ENCODE results near the gene ELOVL1. TPM values are rescaled to one million over a fixed set of nuclear protein-coding genes. Genes with fewer than 3 reads are reported as not detected.

Gene ELOVL1
- 28.4 and 100 TPM in 2 replicates for total RNA-seq

DNA sequence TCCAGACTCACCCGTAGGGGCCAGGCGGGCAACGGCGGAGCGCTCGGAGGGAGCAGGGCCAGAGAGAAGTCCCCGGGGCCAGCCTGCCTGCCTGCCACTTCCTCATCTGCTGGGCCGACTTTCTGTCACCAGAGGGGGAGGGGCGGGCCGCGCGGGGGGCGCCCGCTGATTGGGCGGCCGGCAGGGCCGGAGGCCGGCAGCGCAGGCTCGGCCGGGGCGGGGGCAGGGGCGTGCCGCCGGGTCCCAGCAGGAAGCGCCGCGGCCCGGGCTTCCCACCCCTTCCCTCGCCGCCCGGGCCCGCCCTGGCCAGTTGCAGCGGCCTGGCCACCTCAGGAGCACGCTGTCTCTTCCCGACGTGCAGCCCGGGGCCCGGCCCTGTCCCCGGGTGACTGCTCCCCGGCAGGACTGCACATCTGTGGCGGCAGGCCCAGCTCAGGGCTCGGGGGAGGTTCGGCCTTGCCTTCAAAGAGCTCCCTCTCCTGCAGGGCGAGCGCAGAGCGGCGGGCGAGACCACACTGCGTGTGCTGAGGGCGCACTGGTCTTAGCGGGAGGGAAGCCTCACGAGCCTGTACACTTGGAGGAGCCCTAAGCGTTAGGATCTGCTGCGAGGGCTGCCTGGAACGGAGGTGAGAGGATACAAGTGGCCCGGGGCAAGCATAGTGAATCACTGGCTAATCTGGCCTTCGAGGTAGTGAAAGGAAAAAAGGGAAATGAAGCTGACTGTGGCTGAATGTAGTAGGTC is at the start of gene ELOVL1:
ELOVL1 (minus strand) TSS at position 108 of the 742 bp plus-strand sequence. CDS start 2,402 bp downstream, outside the sequence.

DNA sequence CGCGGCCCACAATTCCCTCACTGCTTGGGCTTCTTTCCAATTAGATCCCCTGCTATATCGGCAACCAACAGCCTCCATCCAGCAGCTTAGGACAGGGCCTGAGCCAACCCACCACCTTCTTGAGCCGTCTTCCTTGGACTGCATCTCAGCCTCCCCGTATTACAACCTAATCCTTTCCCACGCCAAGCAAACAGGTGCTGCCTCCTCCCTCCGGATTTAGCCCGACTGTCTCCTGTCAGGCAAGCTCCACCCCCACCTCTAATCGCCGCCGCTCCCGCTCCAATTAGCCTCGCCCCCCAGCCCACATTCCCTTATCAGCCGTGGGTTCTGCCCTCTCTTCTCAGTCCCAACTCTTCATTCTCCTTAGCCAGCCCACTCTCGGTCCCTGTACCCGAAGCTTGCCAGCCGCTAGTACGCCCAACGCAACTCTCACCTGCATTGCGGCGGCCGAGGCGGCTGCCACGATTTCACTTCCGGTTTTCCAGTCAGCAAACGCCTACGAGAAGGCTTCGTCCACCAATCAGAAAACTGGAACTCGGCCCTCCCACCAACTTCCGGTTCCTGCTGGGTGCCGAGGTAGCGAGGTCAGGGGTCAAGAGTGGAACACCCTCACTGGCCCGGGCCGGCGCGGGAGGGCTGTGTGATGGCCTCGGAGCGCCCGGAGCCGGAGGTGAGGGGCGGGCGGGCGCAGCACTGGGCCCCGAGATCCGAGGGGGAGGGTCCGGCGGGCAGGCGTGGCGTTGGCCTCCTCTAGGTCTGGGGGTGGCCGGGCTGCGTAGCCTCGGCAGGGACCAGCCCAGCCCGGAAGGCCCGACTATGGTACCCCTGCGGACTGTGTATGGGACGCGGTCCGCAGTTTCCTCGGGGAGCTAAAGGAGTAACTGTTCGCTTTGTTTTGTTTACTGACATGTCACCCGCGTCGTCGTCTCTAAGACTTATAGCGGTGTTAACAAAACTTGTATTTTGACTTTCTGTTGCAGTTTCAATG is 21.8 kb upstream of the ELOVL1 start, which contains the start of the genes MED8 and SZT2:
MED8 (minus strand) TSS at position 475 of the 988 bp plus-strand sequence; CDS start at position 439, 36 bp downstream.
SZT2 (plus strand) TSS at position 574 of the 988 bp plus-strand sequence; CDS start at position 644, 70 bp downstream.

DNA sequence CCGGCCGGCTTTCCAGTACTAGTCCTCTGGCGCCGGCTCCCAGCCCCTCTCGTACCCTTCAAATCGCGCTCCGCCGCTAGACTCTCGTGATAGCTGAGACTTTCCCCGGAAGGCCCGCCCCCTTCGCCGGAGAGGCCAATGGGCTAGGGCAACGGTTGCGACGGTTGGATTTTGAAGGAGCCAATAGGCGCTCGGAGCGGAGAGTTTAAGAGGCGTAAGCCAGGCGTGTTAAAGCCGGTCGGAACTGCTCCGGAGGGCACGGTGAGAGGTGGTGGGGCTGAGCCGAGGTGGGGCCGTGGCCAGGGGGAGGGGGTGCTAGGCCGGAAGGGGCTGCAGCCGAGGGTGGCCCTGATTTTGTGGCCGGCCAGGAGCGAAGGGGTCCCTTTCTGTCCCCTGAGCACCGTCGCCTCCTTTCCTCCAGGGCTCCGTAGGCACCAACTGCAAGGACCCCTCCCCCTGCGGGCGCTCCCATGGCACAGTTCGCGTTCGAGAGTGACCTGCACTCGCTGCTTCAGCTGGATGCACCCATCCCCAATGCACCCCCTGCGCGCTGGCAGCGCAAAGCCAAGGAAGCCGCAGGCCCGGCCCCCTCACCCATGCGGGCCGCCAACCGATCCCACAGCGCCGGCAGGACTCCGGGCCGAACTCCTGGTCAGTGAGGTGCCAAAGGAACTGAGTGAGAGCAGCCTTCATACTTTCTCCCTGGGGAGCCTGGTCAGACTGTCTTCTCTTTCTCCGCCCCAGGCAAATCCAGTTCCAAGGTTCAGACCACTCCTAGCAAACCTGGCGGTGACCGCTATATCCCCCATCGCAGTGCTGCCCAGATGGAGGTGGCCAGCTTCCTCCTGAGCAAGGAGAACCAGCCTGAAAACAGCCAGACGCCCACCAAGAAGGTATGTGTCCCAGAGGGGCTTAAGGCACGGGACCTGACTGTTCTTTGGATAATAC is 8.8 kb downstream of the ELOVL1 start, which contains the start of gene CDC20:
CDC20 (plus strand) TSS at position 236 of the 948 bp plus-strand sequence; CDS start at position 471, 235 bp downstream.

DNA sequence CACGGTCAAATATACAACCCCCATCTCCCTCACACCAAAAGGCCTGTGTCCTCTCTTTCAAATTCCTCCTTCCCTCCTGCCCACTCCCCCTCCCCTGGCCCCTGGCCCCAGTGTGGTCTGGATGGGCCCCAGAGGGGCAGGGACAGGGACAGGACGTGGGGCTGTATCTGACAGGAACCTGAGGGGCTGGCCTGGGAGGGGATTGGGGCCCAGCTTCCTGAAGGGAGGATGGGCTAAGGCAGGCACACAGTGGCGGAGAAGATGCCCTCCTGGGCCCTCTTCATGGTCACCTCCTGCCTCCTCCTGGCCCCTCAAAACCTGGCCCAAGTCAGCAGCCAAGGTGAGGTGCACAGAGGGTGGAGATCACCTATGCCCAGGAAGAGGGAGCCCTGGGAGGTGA is 30.2 kb downstream of the ELOVL1 start, which contains the start of gene MPL:
MPL (plus strand) TSS at position 231 of the 400 bp plus-strand sequence; CDS start at position 262, 31 bp downstream.

Other genes with a start within 250 kb of the ELOVL1 start
- gene EBNA1BP2, start 195.7 kb downstream of the ELOVL1 start, total RNA-seq = 29.1 and 73.8 TPM in 2 replicates
- gene CFAP57, start 195.7 kb downstream of the ELOVL1 start, total RNA-seq = under 0.01 TPM in 1 of 2 replicates, not detected in the other
- 0.13 TPM in 1 of 2 replicates, not detected in the other for gene TMEM125, start 98.0 kb downstream of the ELOVL1 start, total RNA-seq
- gene C1orf210, start 82.4 kb downstream of the ELOVL1 start, total RNA-seq = not detected in 2 replicates
- gene TIE1, start 67.0 kb downstream of the ELOVL1 start, total RNA-seq = 1.0 and 2.8 TPM in 2 replicates
- gene MPL, start 30.2 kb downstream of the ELOVL1 start, total RNA-seq = not detected in 2 replicates
- 46.8 and 117 TPM in 2 replicates for gene CDC20, start 9.0 kb downstream of the ELOVL1 start, total RNA-seq
- 45.7 and 60.9 TPM in 2 replicates for gene MED8, start 21.8 kb upstream of the ELOVL1 start, total RNA-seq
- gene SZT2, start 21.9 kb upstream of the ELOVL1 start, total RNA-seq = 12.3 and 14.9 TPM in 2 replicates
- gene HYI, start 85.9 kb upstream of the ELOVL1 start, total RNA-seq = 26.1 and 123 TPM in 2 replicates
- gene PTPRF, start 162.9 kb upstream of the ELOVL1 start, total RNA-seq = 59.1 and 98.5 TPM in 2 replicates